Measurements from ENCODE around the gene WDFY4.

GRCh38 chr10:48789486-48790456, 105.1 kb downstream of the WDFY4 start:
- TF ChIP-seq EP300 (IDR thresholded peaks at IDR 0.05) (no peak), CTCF (IDR thresholded peaks at IDR 0.05) (no peak)
